Testis (tissue), 2 donors: ENCODE measurements around the gene TUBB2B.

ENCODE experiments used
- CTCF ChIP-seq, 3 experiments: fragments of 450-650 bp in 2 of 3; fragments of 200-600 bp in 1 of 3; sonication (generic) in 1 of 3; IDR thresholded peaks; one replicate each; pipeline ENCODE4 v1.5.1; 2016 to 2019; ENCODE audit warnings: antibody characterized with exemption in 3 of 3, mild to moderate bottlenecking in 2 of 3, moderate library complexity in 1 of 3
- POLR2A ChIP-seq: fragments of 450-650 bp; IDR thresholded peaks from one replicate; pipeline ENCODE4 v1.6.1; 2017; ENCODE audit warnings: antibody characterized with exemption, mild to moderate bottlenecking, moderate library complexity

GRCh38 chr6:3252369-3252768 is 24.9 kb upstream of the TUBB2B start:
- TF ChIP-seq CTCF (IDR thresholded peaks at IDR 0.05) (no peak), POLR2A (no peak)
